GM21360 (cell line): ENCODE measurements around the gene SLC39A3.

Source experiments
- ATAC-seq: cut with Tn5 transposase; IDR thresholded peaks from one replicate; pipeline ENCODE4 v1.9.1; 2021; ENCODE audit warnings: mild to moderate bottlenecking, moderate library complexity; ENCODE audit not compliant: unreplicated experiment

Gene SLC39A3

GRCh38 chr19:2750808-2751437, 11.1 kb upstream of the SLC39A3 start:
- no peak for ATAC-seq

DNA sequence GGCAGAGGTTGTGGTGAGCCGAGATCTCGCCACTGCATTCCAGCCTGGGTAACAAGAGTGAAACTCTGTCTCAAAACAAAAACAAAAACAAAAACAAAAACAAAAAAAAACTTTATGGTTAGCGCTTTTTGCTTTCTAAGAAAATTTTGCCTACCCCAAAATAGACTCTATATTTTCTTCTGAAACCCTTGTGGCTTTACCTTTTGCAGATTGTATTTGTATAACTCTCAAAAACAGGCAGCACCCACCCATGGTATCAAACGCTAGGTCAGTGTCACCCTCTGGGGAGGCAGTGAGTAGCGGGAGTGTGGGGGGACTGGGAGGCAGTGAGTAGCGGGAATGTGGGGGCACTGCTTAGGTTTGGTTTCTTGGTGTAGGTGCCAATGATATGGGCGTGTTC, 7.5 kb upstream of the SLC39A3 start:
- no peak for ATAC-seq

GRCh38 chr19:2744113-2744512, 4.3 kb upstream of the SLC39A3 start:
- ATAC-seq, result no peak

DNA sequence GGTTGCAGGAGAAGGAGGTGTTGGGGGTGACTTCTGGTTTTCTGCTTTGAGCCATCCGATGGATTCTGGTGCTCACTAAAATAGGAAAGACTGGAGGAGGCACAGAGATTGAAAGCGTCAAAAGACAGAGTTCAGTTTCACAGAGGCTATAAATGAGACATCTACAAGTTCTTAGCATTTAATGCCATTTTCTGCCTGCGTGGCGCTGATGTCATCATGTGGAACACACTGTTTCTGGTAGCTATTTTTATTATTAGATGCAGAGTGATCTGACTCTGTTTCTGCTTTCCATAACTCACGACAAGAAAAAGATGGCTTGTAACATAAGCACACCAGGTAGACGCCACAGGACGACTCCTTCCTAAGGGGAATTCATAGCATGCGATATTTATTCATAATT, 3.3 kb upstream of the SLC39A3 start:
- no peak for ATAC-seq

DNA sequence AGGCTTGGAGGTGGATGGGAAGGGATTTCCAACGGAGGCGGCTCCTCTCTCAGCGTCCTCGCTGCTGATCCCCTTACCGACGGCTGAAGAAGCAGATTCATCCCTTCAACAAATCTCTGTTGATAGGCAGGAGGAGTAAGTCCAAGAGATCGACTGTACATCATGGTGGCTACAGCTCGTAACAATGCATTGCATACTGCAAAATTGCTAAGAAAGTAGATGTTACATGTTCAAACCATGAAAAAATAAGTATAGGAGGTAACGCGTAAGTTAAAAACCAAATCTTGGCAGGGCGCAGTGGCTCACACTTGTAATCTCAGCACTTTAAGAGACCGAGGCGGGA, 468 bp upstream of the SLC39A3 start:
- ATAC-seq, result no peak

DNA sequence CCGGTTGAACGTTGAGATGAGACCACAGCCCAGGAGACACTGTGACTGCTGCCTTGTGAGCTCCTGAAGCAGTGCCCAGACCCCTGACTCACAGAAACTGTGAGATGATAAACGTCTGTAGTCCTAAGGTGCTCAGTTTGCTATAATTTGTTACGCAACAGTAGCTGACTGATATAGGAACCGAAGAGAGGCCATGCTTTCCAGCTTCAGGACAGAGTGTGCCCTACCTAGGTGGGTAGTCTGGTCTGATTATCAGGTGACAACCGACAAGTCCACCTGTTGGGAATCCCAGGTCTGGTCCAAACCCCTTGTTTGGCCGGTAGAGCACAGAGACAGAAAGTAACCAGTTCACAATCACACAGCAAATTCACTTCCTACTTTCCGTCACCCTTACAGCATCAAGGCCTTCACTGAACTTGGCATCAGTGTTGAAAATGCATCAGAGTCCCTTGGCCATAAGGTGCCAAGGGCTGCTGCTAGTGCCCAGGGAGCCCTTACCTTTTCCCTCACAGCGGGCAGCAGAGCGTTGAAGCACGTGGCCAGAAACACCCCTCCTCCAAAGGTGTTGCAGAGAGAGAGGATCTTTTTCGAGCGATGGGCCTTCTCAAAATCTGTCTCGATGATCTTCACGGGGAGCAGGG, 3.1 kb downstream of the SLC39A3 start:
- ATAC-seq, result no peak

DNA sequence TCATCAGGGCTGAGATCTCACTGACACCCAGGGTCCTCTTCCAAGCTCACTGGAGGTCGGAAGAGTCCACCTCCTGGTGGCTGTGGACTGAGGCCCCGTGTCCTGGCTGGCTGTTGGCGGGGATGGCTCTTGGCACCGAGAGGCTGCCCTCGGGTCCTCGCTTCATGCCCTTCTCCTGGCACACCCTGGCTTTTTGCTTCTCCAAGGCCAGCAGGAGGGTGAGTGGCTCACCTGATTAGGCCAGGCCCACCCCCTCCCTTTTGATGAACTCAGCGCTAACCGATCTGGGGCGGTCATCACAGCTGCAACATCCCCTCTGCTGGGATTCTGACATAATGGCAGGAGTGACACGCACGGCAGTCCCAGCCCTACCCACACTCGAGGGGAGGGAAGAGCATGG, 4.4 kb downstream of the SLC39A3 start:
- ATAC-seq, result no peak

DNA sequence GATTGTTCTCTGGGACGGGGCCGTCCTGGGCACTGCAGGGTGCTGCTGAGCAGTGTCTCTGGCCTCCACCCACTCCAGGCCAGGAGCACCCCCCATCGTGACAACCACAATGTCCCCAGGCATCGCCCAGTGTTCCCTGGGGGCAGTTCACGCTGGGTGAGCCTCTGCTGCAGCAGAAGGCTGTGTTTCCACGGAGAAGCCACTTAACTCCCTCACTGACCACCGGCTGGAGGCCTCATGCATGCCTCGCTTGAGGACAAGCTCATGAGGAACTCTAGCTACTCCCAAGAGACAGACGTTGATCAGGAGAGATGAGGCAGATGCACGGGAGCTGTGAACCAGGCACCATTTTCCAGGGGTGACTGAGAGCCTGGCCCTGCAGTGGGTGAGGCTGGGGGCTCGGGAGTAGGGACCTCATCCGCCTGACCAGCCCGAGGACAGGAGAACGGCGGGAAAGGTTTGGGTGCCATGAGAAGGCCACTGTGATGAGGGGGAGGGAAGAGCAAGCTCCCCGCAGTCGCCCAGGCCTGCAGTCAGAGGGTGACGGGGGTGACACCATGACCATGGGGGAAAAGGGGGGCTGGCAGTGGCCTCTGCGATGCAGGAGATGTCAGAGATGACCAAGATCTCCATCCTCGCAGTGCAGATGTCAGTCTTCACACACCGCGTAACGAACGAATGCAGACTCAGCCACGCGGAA, 5.1 kb downstream of the SLC39A3 start:
- no peak for ATAC-seq

DNA sequence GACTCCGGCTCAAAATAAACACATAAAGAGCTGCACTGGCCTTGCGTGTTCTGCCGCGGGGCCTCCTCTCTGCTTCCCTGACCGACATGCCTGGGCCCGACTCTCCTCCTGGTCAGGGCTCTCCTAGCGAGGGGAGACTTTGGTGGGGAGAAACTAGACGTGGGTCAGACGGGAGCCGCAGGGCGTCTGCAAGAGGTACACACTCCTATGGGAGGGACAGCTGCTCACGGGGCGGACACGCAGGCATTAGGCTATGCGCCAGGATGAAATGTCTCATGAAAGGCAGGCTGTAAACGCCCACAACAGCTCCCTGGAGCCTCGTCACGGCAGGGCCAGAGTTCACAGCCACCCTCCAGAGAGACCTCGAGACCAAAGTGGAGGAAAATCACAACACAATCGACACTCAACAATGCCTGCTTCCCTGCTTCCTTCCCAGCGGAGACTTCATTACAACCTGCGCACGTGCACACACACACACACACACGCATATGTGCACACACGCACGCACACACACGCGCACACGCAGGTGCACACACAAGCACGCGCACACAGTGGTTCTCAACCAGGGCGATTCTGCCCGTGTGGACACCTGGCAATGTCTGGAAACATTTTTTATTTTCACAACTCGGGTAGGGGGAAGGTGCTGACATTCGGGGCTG, 5.8 kb downstream of the SLC39A3 start:
- no peak for ATAC-seq

DNA sequence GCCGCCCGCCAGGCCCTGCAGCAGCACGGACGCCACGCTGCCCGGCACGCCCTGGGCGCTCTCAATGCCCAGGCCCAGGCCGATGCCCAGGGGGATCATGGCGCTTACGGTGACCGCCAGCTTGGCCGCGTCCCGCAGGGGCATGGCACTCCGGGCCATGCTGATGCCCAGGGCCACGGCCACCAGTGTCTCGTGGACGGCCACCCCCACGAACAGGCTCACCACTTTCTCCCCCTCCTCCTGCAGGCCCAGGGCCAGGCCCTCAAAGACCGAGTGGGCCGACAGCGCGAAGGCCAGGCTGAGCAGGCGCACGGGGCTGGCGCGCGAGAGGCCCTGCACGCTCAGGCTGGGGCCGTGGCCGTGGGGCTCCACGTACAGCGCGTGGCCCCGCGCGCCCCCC, 6.9 kb downstream of the SLC39A3 start:
- ATAC-seq, result no peak

DNA sequence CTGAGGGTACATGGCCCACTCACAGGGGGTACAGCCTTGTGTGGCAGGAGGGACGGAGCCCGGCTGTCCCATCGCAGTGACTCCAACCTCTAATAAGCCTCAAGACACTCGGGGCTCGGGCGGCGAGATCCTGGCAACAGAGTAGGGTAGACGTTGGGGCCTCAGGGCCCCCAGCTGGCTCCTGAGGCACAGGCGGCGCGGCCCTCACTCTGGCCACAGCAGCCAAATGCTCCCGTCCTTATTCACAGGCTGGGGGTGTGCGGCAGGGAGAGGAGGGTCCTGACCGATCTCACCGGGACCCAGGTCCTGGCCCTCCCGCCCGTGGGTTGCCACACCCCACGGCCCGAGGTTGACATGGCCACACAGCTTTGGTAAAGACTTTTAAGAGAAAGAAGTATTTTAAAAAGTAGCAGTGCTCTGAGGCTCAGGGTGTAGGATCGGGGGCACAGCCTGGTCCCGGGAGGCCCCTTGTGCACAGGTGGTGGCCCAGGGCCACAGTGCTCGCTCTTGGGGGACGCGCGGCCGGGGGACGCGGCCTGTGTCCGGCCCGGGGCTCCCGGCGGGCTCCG, 7.6 kb downstream of the SLC39A3 start:
- no peak for ATAC-seq

GRCh38 chr19:2731181-2731995, 8.4 kb downstream of the SLC39A3 start:
- no peak for ATAC-seq

DNA sequence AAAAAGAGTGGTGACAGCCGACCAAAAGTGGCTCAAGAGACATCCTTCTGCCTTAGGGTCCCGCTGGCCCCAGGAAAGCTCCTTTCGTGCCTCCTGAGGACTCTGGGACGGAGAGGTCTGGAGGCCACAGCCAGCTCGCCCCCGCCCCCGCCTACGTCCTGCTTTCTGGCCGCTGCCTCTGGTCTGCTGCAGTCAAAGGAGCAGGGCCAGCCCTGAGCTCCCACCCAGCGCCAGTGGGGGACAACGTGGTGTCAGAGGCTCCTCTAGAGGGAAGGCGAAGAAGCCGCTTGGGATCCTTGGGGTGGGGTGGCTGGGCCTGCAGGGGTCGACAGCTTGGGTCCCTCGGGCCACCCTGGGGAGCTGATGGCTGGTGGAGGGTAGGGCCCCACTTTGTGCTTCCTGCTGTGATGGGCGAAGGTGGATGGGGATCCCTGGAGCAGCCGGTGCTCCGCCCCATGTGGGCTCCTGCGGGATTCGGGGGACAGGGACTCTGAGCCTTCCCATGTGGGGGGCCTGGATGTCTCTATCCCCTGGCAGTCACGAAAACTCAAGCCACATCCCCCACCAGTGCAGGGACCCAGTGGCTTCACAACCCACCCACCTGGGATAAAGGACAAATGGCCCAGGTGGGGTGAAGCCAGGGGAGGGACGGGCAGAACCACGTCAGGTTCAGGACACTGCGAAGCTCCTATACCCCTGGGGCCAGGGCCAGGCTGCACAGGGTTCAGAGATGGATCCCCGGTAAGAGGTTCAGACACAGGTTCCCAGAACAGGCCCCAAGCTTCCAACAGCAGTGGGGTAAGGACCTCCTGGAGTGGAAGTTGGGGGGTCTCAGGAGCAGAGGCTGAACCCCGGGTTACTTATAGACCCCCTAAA, 9.6 kb downstream of the SLC39A3 start:
- ATAC-seq, result no peak

DNA sequence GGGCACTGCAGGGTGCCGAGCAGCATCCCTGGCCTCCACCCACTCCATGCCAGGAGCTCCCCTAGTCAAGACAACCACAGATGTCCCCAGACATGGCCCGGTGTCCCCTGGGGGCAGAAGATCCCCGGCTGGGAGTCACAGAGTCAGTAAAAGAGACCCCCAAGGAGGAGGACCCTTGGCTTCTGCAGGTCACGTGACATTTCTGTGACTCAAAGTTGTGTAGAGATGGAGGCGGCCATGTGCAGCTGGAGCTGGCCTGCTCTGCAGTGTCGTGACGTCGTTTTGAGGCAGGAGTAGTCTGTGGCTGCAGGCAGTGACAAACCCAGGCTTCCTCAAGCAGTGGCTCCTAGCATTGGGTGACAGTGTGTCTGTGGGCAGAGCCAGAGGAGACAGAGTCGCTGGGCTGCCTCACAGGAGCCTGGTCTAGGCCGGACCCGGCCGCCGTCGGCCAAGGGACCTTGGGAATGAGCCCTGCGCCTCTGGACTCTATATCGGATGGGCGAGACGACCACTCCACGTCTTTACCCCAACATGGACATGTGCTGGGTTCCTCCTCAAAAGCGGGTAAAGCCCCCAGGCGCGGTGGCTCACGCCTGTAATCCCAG, 10.9 kb downstream of the SLC39A3 start:
- ATAC-seq, result no peak

DNA sequence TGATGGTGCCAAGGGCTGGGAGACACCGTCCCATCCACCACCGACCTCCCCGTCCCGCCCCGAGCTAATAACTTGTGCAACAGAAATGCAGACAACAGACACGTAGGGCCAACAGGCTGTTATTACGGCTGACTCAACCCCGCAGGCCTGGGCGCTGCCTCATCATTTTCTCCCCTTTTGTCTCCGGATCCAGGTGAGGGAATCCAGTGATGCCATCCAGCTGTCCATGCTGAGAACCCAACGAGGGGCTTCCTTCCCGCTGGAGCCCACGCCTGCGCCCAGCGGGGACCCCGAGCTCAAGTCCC, 12.2 kb downstream of the SLC39A3 start:
- no peak for ATAC-seq

- no peak for ATAC-seq
These were observed 12.7 kb downstream of the SLC39A3 start for GRCh38 chr19:2726904-2727639.

DNA sequence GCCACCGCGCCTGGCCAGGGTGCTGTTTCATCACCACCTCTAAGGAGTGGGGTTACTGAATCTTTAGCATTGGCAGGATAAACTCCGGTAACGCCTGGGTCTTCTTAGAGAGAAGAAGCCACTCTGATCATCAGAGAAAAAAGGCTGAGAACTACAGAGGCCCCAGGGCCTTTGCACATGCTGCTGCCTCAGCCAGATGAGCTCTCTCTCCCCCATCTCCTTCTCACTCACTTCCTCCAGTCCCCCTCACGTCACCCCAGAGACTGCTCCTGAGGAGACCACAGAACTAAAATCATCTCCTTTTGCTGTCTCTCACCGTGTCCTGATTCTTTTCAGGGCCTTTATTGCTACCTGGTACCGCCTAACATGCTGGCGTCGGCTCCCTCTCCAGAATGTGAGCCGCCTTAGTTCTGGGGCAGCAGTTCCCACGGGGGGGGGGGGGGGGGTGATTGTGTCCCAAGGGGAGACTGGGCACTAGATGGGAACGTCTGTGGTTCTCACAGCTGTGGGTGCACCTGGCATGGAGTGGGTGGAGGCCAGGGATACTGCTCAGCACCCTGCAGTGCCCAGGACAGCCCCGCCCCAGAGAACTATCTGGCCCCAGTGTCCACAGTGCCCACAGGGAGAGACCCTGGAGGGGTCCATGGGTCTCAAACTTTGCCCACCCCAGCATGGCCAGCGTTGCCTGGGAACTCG, 13.5 kb downstream of the SLC39A3 start:
- ATAC-seq, result no peak

DNA sequence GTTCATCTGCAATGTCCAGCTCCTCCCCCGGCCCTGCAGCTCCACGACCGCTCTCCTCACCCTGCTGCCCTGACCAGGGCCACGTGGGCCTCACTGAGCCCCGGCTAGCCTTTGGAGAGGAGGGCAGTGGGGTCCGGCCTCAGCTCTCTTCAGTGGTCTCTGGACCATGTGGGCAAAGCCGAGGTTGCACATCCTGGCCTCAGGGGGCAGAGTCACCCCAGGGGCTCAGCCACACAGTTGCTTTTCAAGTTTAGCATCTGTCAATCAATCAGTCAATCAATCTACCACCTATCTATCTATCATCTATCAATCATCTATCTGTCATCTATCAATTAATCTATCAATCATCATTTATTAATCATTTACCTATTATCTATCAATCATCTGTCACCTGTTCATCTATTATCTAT, 15.7 kb downstream of the SLC39A3 start:
- ATAC-seq, result no peak
